Liver (tissue), 9 donors: ENCODE results near the gene CORO2B. TPM values are rescaled to one million over a fixed set of nuclear protein-coding genes. Genes with fewer than 3 reads are reported as not detected.

Source experiments
- DNase-seq: peaks from one replicate; pipeline ENCODE4 v3.0.0-alpha.2; 2017; ENCODE audit warnings: low spot score
- H3K27ac ChIP-seq, 2 donors: one replicate each; pipeline ENCODE4 v1.7.0; 2013; ENCODE audit warnings: inconsistent platforms in 2 of 2, low read length in 2 of 2, control low read depth in 1 of 2, low read depth in 1 of 2, mild to moderate bottlenecking in 1 of 2
- H3K27me3 ChIP-seq, 4 donors: one replicate each; pipeline versions ENCODE4 v1.6.1 to v1.7.0; 2013; ENCODE audit warnings: low read length in 3 of 4, inconsistent platforms in 1 of 4, mild to moderate bottlenecking in 1 of 4, moderate library complexity in 1 of 4; ENCODE audit not compliant: control insufficient read depth in 4 of 4, insufficient read depth in 4 of 4
- H3K36me3 ChIP-seq, 4 donors: one replicate each; pipeline versions ENCODE4 v1.6.1 to v1.7.0; 2013; ENCODE audit warnings: low read length in 3 of 4, mild to moderate bottlenecking in 3 of 4, low read depth in 1 of 4, moderate library complexity in 1 of 4; ENCODE audit not compliant: control insufficient read depth in 4 of 4, insufficient read depth in 3 of 4
- H3K4me1 ChIP-seq, 4 donors: one replicate each; pipeline versions ENCODE4 v1.6.1 to v1.7.0; 2013; ENCODE audit warnings: low read length in 3 of 4, mild to moderate bottlenecking in 3 of 4, moderate library complexity in 1 of 4; ENCODE audit not compliant: control insufficient read depth in 4 of 4, insufficient read depth in 4 of 4
- H3K4me3 ChIP-seq, 3 donors: one replicate each; pipeline versions ENCODE4 v1.6.1 to v1.7.0; 2013; ENCODE audit warnings: low read length in 3 of 3, control low read depth in 1 of 3, low read depth in 1 of 3, mild to moderate bottlenecking in 1 of 3
- H3K9ac ChIP-seq, 2 donors: one replicate each; pipeline ENCODE4 v1.7.0; 2013; ENCODE audit warnings: low read length in 2 of 2, mild to moderate bottlenecking in 2 of 2, moderate library complexity in 2 of 2, control low read depth in 1 of 2, low read depth in 1 of 2
- H3K9me3 ChIP-seq, 4 donors: one replicate each; pipeline versions ENCODE4 v1.6.1 to v1.7.0; 2013; ENCODE audit warnings: low read length in 3 of 4; ENCODE audit not compliant: control insufficient read depth in 4 of 4
- ATF3 ChIP-seq: IDR thresholded peaks from 2 replicates; pipeline ENCODE4 v1.6.1; 2016; ENCODE audit warnings: antibody characterized with exemption
- CTCF ChIP-seq: fragments of 150-350 bp; IDR thresholded peaks from 2 replicates; pipeline ENCODE4 v1.5.1; 2017; ENCODE audit warnings: improper control_type of control experiment, low read depth, low read length; ENCODE audit not compliant: missing input control
- EGR1 ChIP-seq, 2 donors: IDR thresholded peaks; 2 replicates each; pipeline ENCODE4 v1.6.1; 2016 to 2018; ENCODE audit warnings: antibody characterized with exemption in 2 of 2, low read depth in 2 of 2
- FOXA1 ChIP-seq: IDR thresholded peaks from 2 replicates; pipeline ENCODE4 v1.6.1; 2016; ENCODE audit warnings: antibody characterized with exemption
- FOXA2 ChIP-seq: IDR thresholded peaks from 2 replicates; pipeline ENCODE4 v1.6.1; 2016; ENCODE audit warnings: antibody characterized with exemption
- GABPA ChIP-seq, 2 donors: IDR thresholded peaks in 1 of 2; conservative IDR thresholded peaks in 1 of 2; 2 replicates each; pipeline ENCODE4 v1.6.1; 2016; ENCODE audit warnings: antibody characterized with exemption in 2 of 2, mild to moderate bottlenecking in 1 of 2, moderate library complexity in 1 of 2
- HNF4A ChIP-seq, 2 donors: conservative IDR thresholded peaks; 2 replicates each; pipeline ENCODE4 v1.6.1; 2016; ENCODE audit warnings: antibody characterized with exemption in 2 of 2, mild to moderate bottlenecking in 2 of 2
- HNF4G ChIP-seq: IDR thresholded peaks from 2 replicates; pipeline ENCODE4 v1.6.1; 2016; ENCODE audit warnings: antibody characterized with exemption
- JUND ChIP-seq, 2 donors: IDR thresholded peaks; 2 replicates each; pipeline ENCODE4 v1.6.1; 2016; ENCODE audit warnings: antibody characterized with exemption in 2 of 2
- MAX ChIP-seq: IDR thresholded peaks from 2 replicates; pipeline ENCODE4 v1.6.1; 2016; ENCODE audit warnings: antibody characterized with exemption
- NR2F2 ChIP-seq: IDR thresholded peaks from 2 replicates; pipeline ENCODE4 v1.6.1; 2016; ENCODE audit warnings: antibody characterized with exemption
- REST ChIP-seq: IDR thresholded peaks from 2 replicates; pipeline ENCODE4 v1.6.1; 2016; ENCODE audit warnings: antibody characterized with exemption, mild to moderate bottlenecking
- RXRA ChIP-seq, 2 donors: IDR thresholded peaks; 2 replicates each; pipeline ENCODE4 v1.6.1; 2017 to 2018; ENCODE audit warnings: antibody characterized with exemption in 2 of 2, mild to moderate bottlenecking in 1 of 2
- TAF1 ChIP-seq: conservative IDR thresholded peaks from 2 replicates; pipeline ENCODE4 v1.6.1; 2016; ENCODE audit warnings: antibody characterized with exemption, mild to moderate bottlenecking
- ZBTB33 ChIP-seq: IDR thresholded peaks from 2 replicates; pipeline ENCODE4 v1.6.1; 2016; ENCODE audit warnings: antibody characterized with exemption
- WGBS: extraction: QIAGEN DNeasy Blood & Tissue Kit; methylation state at CpG from one replicate; pipeline ENCODE4 v1.1.7; 2013; 5-methylcytosine and 5-hydroxymethylcytosine counted together
- polyA plus RNA-seq, 2 donors: library from polyadenylated mRNA; stranded (reverse) in 1 of 2; unstranded in 1 of 2; fragments of 200-250 nt in 1 of 2; fragments of >200 nt in 1 of 2; fragmentation: Nextera tagmentation in 1 of 2; extraction: Ambion mirVana in 1 of 2; gene quantifications; one replicate each; pipeline versions ENCODE4 v1.2.1 to v1.2.3, GENCODE V29; 2013 to 2015
- total RNA-seq, 2 donors: library from RNA; depleted of rRNA; stranded (reverse); fragments of >200 nt; gene quantifications; one replicate each; pipeline ENCODE4 v1.2.3, GENCODE V29; 2014
- donor health status: healthy.
- donor health status: healthy.
- donor health status: healthy.
- donor health status: healthy.
- donor health status: healthy.

The CORO2B gene
- total and polyA plus RNA-seq, 4 donors = 0.15 to 0.65 (median 0.52) TPM

- TF ChIP-seq TAF1 = no peak
- TF ChIP-seq FOXA1 = no peak
- no peak for TF ChIP-seq ZBTB33
- no peak for TF ChIP-seq GABPA (IDR thresholded peaks at IDR 0.05 in 1 of 2, conservative IDR thresholded peaks at IDR 0.05 in 1 of 2)
- TF ChIP-seq FOXA2 = no peak
- TF ChIP-seq JUND (IDR thresholded peaks at IDR 0.05) = no peak
- TF ChIP-seq RXRA (IDR thresholded peaks at IDR 0.05) = no peak
- TF ChIP-seq HNF4A (conservative IDR thresholded peaks at IDR 0.05) = no peak
- no peak for TF ChIP-seq ATF3
- no peak for TF ChIP-seq EGR1 (IDR thresholded peaks at IDR 0.05; ENCODE audit: low read depth in 2 of 2)
- no peak for TF ChIP-seq CTCF
- TF ChIP-seq REST = no peak
- no peak for TF ChIP-seq NR2F2
- TF ChIP-seq MAX = no peak
- no peak for TF ChIP-seq HNF4G
- no peaks in the 10 kb centered on the region for H3K36me3 ChIP-seq
- 92% methylated on average over 8 of the region's 8 CpGs for WGBS
- no peak overlapping the region for H3K27ac ChIP-seq
- H3K9me3 ChIP-seq = no peaks in the 10 kb centered on the region
- H3K9ac ChIP-seq = no peak overlapping the region
- no peak overlapping the region for H3K4me3 ChIP-seq
- H3K4me1 ChIP-seq = peaks cover 0 to 3% (median 0%) of the 10 kb centered on the region in 4 donors
- H3K27me3 ChIP-seq = no peaks in the 10 kb centered on the region
- no peak for DNase-seq
Observed at GRCh38 chr15:68696414-68697363, 117.9 kb downstream of the CORO2B start.
